ENCODE measurements around the gene NF1.

DNA sequence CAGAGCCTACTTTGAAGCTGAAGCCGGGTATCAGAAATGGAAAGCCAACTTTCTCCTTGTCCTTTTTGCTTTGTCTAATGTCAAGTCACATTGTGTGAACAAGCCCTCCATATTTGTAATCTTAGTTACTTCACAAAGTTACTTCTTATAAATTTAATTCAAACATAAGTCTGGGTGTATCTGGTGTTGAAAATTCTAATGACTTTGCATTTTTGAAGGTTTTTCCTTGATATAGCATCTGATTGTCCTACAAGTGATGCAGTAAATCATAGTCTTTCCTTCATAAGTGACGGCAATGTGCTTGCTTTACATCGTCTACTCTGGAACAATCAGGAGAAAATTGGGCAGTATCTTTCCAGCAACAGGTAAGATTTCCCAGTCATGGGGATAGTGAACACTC, 165.4 kb downstream of the NF1 start:
- TF ChIP-seq CTCF (IDR thresholded peaks at IDR 0.05), result no peak
- no peak for TF ChIP-seq POLR2A (IDR thresholded peaks at IDR 0.05)

Data from Peyer's patch (tissue), 4 donors.